HK-2 (cell line): ENCODE data around the gene MICAL3.
A peak's percentile ranks its signal among the peaks of the same experiment; 100 is the strongest.

Experiments used
- DNase-seq: peaks from one replicate; pipeline ENCODE4 v3.0.0-alpha.2; 2018; ENCODE audit not compliant: unreplicated experiment

The MICAL3 gene

DNA sequence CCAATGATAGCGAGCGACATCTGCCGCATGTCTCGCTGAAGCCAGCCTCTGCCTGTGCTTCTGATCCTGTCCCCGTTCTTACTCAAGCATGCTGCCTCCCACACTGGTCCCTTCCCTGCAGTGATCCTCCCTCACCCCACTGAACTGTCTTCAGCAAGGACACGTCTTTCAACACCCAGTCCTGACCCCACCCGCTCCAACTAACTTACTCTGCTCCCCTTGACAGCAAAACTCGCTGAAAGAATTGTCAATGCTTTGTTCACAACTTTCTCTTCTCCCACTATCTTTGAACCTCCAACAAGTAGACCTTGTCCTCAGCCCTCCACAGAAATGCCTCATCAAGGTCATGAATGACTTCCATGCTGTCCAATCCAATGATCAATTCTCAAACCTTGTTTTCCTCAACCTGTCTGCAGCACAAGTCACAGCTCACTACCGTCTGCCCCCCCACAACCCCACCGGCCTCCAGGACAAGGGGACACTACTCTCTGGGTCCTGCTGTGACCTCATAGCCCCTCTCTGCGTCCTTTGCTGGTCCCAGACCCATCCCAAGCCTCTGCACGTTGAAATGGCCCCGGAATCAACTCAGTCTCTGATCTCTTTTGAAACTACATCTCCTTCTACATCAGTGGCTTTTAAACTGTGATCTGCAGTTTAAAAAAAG lies 108.0 kb downstream of the MICAL3 start:
- DNase-seq = no peak

DNA sequence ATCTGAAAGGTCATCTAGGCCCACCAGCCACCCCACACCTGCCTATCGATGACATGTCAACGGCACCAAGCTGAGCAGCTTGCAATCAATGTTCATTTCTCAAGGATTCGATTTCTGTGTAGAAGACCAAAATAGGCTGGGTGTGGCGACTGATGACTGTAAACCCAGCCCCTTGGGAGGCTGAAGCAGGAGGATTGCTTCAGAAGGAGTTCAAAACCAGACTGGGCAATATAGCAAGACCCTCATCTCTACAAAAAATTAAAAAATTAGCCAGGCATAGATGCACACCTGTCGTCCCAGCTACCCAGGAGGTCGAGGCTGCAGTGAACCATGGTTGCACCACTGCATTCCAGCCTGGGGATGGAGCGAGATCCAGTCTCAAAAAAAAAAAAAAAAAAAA lies 108.7 kb downstream of the MICAL3 start:
- DNase-seq = no peak

DNA sequence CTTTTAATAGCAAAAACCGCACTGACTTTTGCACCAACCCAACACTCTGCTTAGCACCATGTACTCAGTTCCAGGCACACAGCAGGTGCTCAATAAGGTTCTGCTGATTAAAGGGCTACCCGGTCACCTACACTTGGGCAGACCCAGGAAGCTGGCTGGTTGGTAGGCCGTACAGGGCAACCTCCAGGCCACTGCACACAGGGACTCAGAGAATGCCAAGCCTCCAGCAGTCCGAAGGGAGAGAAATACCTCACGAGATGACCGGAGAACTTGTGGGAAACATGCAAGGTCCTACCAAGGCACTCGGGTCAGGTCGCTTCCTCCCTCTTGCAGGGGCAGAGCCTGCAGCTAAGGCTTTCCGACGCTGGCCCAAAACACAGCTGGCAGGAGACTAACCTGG lies 109.2 kb downstream of the MICAL3 start:
- no peak for DNase-seq

DNA sequence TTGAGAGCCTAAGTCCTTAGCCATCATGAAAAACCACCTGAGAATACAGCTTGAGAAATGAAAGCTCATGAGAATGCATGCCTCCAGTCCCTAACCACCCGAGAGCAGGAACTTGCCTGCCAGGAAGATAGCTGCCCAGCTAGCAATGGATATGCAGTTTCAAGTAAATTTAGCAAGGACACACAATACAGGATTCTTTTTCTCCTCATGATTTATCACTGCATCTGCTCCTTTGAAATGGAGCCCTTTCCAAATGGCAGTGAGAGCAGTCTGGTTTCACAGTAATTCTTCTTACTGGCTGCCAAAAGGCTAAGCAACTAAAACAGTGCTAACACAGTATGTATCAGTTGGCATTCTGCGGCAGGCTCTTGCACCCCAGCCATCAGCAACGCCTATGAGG lies 109.9 kb downstream of the MICAL3 start:
- no peak for DNase-seq

DNA sequence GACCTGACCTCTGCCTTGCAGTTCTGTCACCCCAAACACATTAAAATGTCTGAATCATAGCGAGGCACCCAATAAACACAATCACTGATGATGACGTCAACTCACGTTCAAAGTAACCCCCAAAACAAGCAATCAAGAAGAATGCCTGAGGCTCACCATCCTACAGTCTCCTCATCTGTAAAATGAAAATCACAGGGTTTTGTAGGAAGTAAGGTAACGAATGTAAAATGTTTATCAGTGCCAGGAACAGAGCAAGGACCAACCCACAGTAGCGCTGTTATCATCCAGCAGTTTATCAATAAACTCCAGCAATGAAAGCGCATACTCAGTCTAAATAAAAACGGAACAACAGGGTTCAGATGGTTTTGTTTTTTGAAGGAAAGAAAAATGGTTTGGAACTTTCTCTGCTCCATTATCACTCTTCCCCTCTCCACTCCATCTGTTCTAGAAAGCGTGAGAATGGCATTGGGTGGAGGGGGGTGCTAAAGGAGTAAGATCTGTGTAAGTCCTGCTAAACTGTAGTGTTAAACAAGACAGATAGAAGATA lies 110.5 kb downstream of the MICAL3 start:
- DNase-seq = no peak

DNA sequence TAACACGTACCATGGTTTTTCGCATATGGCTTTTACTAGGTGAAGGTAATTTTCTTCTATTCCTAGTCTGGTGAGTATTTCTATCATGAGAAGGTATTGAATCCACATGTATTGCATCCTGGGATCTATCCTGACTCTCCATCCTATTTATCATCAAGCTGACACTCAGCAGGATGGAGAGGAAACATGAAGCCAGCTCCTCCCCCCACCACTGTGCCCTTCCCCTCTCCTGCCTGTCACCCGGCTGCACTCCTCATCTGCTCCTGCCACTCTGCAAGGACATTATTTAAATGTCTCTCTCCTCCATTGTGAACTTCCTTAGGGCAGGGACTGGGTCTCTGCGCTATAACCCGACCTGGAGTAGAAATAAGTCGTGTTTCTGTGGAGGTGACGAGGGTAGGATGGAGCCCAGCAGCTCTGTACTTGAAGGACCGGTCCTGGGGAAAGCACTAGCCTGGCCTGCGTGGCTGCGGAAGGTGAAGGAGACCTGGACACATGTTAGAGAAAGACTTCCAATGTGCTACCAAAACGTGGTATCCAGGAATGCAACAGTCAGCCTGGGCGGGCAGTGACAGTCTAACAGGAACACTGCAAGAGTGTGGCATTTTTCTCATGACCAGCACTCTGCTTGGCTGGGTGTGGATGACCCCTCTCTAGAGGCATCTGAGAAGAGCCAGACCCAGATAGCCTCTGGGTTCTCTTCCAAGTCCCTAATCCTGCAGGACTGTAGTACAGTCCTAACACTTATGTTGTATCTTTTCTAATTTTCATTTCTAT lies 111.2 kb downstream of the MICAL3 start:
- no peak for DNase-seq

DNA sequence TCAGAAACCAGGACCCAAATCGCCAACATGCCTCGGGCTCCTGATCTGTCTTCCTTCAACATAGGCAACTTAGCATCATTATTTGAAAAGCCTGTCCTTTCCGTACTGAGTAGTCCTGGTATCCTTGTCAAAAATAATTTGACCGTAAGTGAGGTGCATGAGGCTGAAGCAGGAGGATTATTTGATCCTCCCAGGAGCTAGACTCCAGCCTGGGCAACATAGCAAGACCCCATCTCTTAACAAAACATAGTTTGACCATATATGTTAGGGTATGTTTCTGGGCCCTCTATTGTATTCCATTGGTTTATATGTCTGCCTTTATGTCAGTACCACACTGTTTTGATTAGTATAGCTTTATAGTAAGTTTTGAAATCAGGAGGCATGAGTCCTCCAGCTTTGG lies 112.5 kb downstream of the MICAL3 start:
- DNase-seq = no peak

DNA sequence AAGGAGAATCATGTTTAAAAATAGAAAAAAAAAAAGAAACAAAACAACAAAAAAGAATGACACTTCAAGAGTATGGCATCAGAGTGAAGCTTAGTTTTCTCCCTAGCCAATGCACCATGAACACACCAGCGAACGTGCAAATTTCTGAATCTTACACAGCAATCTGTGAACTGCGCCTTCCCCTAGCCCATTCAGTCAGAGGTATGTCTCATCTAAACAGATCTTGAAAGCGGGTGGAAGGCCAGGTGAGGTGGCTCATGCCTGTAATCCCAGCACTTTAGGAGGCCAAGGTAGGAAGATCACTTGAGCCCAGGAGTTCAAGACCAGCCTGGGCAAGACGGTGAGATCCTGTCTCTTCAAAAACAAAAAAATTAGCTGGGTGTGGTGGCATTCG lies 113.1 kb downstream of the MICAL3 start:
- DNase-seq = no peak

DNA sequence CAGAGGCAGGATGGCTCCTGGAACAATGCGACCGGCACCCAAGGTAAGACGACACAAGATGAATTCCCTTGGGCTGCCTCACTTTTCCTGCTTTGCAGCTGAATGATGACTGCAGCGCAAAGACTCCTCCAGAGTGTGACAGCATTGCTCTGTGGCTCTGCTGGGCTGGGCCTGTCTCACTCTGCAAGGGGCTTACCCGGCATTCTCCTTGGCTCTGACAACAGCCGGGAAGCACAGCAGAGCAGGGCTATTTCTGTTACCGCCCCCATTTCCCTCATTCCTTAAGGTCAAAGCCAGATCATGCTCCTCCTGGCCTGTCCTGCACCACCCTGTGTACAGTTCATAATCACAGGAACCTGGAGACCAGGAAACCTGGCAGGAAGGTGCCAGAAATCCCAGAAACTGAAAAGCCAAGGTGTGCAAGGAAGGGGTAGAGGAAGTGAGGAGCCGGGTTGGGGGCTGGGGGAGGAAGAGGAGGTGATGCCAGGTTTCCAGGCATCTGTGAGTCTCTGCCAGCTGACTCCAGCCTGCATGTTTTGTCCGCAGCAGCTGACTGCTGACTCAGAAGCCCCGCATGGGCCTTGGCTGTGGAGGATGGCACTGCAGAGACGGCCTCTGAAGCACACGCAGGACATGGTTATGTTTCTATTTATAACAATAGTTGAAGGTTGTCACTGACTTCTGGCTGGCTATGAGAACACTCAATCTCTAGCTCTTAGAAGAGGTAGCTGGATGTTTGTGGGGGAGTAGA lies 113.6 kb downstream of the MICAL3 start:
- DNase-seq = peak; percentile 74

DNA sequence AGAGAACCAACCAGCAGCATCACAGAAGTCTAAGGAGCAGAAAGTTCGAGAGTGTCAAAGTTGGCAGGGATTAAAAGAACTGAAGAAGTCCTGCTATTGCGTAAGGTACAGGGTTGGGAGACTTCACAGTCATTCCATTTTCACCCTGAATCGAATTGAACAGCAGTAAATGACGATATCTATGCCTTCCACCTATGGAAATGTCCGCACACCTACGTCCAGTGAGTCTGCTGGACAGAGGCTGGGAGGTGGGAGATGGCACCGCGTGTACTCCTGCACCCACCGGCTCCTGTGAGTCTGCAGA lies 116.7 kb downstream of the MICAL3 start:
- no peak for DNase-seq

DNA sequence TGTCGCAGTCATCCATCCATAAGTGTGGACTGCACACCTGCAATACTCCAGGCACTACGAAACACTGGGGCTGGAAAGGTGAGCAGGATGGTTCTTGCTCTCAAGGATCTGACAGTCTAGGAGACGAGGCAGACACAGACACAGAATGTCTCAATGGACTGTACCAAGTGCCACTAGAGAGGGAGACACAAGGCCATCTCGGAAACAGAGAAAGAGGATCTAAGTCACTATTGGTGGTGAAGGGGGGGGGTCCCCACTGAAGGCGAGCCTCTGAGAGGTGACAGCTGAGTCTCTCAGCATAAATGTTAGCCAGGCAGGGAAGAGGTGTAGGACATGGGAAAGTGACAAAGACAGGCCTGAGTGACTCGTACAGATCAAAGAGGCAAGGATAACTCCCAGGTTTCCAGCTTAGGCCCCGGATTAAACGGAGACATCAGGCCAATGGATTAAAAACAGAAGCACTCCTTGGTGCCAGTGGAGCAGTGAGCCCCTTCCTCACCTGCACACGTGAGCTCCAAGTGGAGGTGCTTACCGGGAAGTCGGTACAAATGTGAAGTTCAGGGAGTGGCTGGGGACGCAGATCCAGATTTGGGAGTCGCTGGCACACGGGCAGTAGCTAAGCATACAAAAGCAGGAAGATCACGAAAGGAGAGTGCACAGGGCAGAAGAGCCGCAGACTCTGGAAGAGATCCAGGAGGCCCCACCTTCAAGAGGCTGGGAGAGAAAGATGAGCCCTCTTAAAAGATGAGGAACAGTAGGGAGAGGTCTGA lies 117.2 kb downstream of the MICAL3 start:
- DNase-seq = no peak

DNA sequence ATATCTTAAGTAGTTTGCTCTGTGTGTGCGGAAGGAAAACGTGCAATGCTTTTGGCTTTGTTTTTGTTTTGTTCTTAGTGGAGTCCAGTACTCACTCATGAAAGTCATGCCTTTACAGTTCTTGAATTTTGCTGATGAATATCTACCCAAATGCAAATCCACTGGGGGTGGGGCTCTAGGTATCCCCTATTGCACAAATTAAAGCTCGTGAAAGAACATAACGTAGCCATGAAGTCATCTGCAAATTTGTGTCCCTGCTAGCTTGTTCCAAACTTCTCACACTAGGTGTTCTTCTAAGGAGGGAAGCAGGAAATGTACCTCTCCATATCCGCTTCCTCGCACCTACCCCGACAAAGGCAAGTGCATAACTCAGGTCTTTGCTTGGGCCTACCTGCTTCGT lies 118.9 kb downstream of the MICAL3 start:
- no peak for DNase-seq

DNA sequence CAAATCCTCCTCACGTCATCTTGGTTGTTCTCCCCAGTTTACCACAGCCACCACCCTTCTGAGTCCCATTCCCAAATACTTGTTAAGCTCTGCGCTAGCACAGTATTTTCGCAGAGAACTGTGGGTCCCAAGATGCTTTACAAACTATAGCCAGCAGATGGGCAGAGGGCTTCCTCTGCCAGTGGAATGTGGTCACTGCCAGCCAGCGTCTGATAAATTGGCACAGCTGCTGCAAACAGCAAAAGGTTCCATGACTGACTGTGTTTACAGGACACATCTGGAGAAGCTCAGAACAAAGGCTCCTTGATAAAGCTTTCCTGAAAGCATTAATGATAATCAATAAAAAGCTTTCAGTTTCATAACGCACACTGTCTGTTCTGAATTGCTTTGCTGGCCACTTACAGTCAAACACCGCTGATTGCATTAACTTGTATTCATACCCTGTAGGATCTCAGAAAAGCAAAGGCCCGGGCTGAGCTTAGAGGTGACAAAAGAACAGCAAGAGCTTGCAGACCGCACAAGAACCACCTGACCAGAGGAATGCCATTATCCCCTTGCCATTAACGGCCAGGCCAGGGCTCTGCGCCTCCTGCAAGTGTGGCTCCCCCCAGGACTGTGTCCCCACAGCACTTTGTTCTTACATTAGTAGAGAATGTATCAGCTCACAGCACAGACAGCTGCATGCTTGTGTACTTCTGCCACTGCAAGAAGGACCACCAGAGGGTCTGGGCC lies 120.6 kb downstream of the MICAL3 start:
- DNase-seq = no peak

DNA sequence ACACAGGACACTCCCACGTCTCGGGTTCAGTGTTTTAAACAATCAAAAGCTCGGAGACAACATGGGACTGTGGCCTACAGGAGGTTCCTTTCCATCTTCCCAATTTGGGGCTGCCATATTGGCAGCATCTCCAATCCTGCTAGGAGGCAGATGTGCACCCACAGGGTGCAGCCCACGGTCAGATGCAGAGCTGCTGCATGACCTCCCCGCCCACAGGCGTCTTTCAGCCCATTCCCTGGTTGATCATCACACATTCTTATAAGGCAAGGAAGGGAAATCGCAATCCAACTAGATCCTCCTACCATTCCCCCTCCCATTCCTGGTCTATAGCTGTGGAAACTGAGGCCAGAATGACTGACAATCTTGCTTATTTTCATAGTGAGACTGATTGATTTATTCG lies 121.4 kb downstream of the MICAL3 start:
- DNase-seq = no peak

DNA sequence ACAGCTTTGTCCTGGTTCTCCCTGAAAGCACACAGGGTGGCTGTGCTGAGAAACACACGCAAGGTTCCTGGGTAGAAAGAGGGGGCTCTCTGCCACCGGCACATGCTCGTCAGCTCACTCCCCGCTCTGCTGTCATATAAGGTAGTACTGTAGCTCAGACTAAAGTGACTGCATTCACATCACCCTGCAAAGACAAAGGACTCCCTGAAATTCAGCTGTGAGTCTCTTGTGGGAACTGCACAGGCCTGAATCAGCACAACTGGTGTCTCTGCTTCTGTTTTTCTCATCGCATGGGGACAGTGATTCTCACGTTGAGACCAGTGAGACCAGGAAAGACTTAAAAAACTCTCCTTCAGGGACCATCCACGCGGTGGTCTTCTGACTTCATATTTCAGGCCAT lies 126.0 kb downstream of the MICAL3 start:
- no peak for DNase-seq

DNA sequence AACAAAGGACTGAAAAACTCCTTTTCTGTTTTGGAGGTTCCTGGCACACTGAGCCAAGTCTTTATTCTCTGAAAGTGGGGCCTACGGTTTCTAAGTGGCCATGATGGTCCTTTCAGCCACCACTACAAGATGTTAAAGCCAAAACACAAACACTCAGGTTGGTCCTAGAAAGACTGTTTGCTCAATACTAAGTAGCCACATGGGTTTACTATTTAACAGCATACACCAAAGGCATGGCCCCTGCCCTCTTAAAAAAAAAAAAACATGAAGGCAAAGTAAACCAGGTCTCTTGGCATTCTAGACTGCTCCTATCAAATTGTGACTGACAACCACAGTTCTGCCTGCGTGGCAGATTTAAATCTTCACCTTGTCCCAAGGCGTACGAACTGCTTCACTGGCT lies 126.5 kb downstream of the MICAL3 start:
- DNase-seq = no peak

DNA sequence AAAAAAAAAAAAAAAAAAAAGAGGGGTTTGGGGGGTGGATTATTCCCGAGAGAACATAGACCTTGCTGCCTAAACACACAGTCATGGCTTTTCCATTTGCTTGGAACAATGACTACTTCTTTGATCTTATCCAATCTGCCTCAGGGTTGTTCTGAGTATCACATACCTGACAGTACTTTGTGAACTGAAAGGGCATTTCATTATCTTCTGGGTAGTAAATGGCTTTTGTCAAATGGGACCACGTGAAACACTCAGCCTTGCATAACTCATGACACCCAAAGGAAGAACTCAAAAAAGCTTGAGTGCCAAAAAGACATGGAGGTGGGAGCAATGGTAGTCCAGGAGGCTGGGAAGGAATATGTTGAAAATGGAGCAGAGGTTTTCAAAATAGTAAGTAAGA lies 126.9 kb downstream of the MICAL3 start:
- no peak for DNase-seq

DNA sequence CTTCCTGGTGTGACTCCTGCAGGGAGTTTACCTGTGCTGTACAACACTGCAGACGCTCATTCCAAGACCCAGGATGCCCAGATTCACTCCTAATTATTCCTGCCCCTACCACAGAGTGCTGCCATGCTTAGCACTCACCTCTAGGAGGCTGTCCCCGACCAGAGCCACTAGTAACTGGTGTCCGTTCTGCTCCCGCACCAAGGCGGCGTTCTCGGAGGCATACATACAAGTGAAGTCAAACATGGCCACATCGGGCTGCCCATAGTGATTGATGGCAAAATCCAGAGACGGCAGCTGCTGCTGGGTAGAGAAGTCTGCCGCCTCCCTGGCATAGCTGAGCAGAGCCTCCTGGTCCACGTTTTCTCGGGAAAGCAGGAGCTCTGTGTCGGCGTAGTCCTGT lies 127.8 kb downstream of the MICAL3 start:
- DNase-seq = no peak

DNA sequence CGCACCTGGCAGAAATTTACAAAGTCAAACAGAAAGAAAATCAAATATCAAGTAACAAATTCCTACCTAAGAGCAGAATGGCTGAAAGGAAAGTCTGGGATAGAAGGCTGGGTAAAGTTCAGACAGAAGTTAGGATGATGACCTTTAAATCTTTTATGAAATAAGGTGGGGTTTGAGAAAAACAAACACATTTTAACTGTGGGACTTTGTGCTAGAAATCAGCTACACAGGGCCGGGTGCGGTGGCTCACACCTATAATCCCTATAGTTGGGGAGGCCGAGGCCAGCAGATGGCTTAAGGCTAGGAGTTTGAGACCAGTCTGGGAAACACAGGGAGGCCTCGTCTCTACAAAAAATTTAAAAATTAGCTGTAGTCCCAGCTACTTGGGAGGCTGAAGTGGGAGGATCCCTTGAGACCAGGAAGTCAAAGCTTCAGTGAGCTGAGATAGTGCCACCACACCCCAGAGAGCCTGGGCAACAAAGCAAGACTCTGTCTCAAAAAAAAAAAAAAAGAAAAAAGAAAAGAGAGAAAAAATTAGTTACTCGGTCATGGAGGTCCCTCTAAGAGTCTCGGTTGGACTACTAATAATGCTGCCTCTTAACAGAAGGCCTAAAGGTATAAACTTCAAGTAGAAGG lies 130.3 kb downstream of the MICAL3 start:
- no peak for DNase-seq

DNA sequence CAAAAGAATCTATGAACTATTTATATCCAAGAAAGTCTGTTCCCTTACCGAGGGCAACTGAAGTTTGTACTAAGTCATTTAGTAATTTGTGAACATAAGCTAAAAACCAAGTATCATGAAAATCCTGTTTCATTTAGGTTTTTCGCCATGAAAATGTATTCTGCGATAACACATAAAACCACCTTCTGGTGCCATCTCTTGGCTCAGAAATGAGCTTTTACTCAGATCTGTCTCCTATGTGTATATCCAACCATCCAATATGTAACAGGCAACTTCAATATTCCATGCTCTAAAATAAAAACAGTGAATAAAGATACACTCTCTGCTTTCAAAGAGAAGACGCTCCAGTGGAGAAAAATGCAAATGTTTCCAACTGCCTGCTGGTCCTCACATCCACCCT lies 132.0 kb downstream of the MICAL3 start:
- no peak for DNase-seq
